ENCODE results near the gene RIC1. TPM values are rescaled to one million over a fixed set of nuclear protein-coding genes. Genes with fewer than 3 reads are reported as not detected.

The RIC1 gene
- total and polyA plus RNA-seq, 2 of the 13 experiments (the other 11 are each of a cell fraction or from before 2014, with no cell fraction given) = 18.2 to 19.0 TPM

- peak; percentile 74 for TF ChIP-seq RXRB (CRISPR knock-in tag; IDR thresholded peaks at IDR 0.05; ENCODE audit: borderline replicate concordance)
- TF ChIP-seq ARID5B (CRISPR knock-in tag; IDR thresholded peaks at IDR 0.05) = peak; percentile 93
- no peak for TF ChIP-seq ZNF75D (CRISPR knock-in tag; IDR thresholded peaks at IDR 0.05; ENCODE audit: borderline replicate concordance)
- TF ChIP-seq DNMT1 (CRISPR knock-in tag; IDR thresholded peaks at IDR 0.05) = no peak
- TF ChIP-seq ZNF619 (CRISPR knock-in tag; IDR thresholded peaks at IDR 0.05) = no peak
- TF ChIP-seq KMT2A (CRISPR knock-in tag; IDR thresholded peaks at IDR 0.05) = no peak
- TF ChIP-seq TSC22D2 (CRISPR knock-in tag; IDR thresholded peaks at IDR 0.05; ENCODE audit: borderline replicate concordance) = no peak
- TF ChIP-seq ZNF160 (CRISPR knock-in tag; IDR thresholded peaks at IDR 0.05) = no peak
- TF ChIP-seq YEATS2 (CRISPR knock-in tag; IDR thresholded peaks at IDR 0.05; ENCODE audit: borderline replicate concordance) = no peak
- TF ChIP-seq ZBED4 (CRISPR knock-in tag; IDR thresholded peaks at IDR 0.05; ENCODE audit: borderline replicate concordance) = no peak
- no peak for TF ChIP-seq ZNF549 (CRISPR knock-in tag; IDR thresholded peaks at IDR 0.05)
- TF ChIP-seq ZNF737 (CRISPR knock-in tag; IDR thresholded peaks at IDR 0.05; ENCODE audit: borderline replicate concordance) = no peak
- no peak for TF ChIP-seq ZBTB39 (CRISPR knock-in tag; IDR thresholded peaks at IDR 0.05)
- no peak for TF ChIP-seq THRA (CRISPR knock-in tag; IDR thresholded peaks at IDR 0.05; ENCODE audit: borderline replicate concordance)
- TF ChIP-seq ZNF431 (CRISPR knock-in tag; IDR thresholded peaks at IDR 0.05; ENCODE audit: borderline replicate concordance, low read depth) = no peak; the same call in 1 of the 2 replicates
- TF ChIP-seq ZNF672 (CRISPR knock-in tag; IDR thresholded peaks at IDR 0.05) = no peak
- no peak for TF ChIP-seq ZKSCAN5 (CRISPR knock-in tag; IDR thresholded peaks at IDR 0.05)
Observed at GRCh38 chr9:5721279-5722087, 92.6 kb downstream of the RIC1 start (continued).
